TTC549 (cell line): ENCODE measurements around the gene CNTNAP2.

Experiments used
- FAIRE-seq: peaks from 2 replicates; lab custom pipeline; 2012; peaks lifted over from hg19 to GRCh38; lab: Jason Lieb, UNC

Gene CNTNAP2

GRCh38 chr7:148368562-148368961 is 2252.0 kb downstream of the CNTNAP2 start:
- no peak for FAIRE-seq

DNA sequence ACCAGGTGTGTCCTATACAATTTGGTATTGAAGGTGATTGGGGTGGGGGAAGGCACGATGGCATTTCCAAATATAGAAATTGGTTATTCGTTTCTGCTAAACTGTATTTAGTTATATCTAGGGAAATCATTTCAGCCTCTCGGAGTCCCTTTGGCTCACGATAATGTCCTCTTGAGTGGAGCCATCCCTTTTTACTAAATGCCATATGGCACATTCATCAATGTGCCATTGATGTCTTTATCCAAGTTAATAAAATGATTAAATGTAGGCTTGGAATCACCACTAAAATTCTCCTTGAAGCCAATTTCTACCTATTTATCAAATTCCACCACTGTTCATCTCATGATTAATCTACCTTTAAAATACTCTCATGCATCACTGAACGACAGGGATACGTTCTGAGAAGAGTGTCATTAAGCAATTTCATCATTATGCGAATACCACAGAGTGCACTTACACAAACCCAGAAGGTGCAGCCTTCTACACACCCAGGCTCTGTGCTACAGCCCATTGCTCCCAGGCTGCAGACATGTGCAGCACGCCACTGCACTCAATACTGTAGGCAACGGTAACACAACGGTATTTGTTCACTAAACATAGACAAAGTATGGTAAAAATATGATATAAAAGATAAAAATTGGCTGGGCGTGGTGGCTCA is 2254.8 kb downstream of the CNTNAP2 start:
- no peak for FAIRE-seq

- no peak for FAIRE-seq
Observed at GRCh38 chr7:148374396-148375259, 2258.0 kb downstream of the CNTNAP2 start.

DNA sequence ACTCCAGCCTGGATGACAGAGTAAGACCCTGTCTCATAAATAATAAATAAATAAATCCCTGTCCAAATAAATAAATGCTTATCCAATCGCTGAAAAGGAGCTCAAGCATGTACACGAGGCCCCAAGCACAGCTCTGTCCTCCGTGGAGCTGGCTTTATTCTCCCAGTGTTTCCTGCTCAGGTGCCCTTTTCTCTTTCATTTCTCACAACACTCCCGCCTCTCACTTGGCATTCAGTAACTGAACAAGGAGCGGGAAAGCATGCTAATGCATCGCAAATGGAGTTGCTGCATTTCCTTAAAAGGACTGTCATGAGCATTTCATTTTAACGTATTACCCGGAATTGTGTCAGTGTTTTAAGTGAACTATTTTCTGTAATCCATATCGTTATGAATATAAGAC is 2263.1 kb downstream of the CNTNAP2 start:
- no peak for FAIRE-seq

DNA sequence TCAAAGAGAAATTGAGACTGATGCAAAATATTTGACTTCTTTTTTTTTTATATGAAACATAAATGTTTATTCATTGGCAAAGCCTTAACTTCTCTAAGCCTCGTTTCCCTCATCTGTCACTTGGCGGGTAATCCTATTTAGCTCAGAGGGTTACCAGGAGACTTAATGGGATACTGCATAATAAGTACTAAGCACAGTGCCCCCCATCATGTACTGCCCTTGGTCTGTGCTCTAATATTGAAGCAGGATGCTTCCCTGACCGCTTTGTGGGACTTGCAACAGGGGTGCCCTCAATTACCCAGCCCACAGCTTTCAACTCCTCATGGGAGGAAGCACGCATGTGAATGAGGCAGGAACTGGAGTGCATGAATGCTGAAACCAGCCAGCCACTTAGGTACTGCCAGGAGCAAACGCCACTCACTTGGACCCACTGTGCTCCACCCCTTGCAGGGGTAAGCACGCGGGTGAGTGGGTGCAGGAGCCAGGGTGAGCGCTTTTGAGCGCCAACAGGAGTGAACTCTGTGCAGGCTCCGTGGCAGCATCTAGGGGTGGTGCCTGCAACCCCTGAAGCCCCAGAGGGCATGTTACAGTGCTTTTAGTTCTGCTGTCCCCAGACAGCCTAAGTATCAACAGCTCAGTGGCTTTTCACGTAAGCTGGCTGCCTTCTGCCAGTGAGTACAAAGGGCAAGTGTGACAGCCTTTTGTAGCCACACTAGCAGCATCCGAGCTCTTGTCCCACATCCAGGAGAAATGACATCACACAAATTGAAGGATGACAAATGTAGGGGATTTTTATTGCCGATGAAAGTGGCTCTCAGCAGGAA is 2264.2 kb downstream of the CNTNAP2 start:
- no peak for FAIRE-seq

- no peak for FAIRE-seq
Observed at GRCh38 chr7:148382596-148382995, 2266.0 kb downstream of the CNTNAP2 start.

GRCh38 chr7:148383651-148384050 is 2267.1 kb downstream of the CNTNAP2 start:
- FAIRE-seq = no peak

GRCh38 chr7:148385009-148385682 is 2268.5 kb downstream of the CNTNAP2 start:
- FAIRE-seq = no peak

- FAIRE-seq = no peak
Observed at GRCh38 chr7:148390381-148390780, 2273.8 kb downstream of the CNTNAP2 start.

DNA sequence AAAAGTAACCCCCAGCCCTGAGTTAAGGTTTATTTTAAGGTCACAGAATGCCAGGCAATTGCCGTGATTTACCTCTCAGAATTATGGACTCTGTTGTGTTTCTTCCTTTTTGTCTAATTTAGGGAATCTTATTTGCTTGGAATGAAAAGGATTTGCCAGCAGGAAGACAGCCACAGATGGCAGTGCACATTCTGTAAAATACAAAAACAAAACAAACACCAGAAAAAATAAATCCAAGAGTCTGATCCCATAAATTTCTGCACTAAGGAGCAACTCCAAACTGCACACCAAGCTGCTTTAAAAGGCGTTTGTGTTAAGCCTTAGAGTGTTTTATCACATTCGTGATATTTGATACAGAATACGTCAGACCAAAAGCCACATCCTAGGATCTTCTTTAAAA is 2275.0 kb downstream of the CNTNAP2 start:
- no peak for FAIRE-seq

DNA sequence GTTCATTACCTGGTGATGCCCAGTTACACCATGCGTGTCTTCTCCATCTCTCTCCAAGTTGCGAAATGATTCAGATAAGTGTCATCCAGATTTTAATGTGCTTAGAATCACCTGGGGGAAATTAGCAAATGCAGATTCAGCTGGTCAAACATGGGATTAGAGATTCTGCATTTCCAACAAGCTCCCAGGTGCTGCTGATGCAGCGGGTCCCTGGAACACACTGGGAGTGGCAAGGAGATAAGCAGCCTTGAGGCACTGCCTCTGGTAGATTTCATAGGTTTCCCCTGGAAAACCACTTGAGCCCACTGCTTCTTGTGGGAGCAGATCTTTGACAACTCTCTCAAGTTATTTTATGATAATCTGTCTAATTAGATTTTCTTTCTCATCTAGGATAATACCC is 2278.0 kb downstream of the CNTNAP2 start:
- no peak for FAIRE-seq

DNA sequence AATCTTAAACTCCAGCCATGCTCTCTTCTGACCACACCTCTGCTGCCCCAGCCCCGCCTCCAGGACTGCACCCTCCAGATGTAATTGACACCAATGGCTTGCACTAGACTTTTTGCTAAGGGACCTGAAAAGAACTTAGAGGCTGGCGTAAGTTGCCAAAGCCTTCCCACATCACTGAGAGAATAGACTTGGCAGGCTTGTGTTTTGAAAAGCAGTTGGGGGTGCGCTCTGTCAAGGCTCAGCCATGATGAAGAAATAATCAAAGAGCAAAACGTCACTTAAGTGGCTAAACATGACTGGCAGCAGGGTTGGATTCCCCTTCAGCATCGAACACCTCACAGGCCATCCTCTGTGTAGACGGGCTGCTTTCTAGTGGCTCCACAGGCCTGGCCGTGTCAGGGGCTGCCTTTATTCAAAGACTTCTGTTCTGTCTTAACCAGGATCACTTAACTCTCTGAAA is 2278.8 kb downstream of the CNTNAP2 start:
- no peak for FAIRE-seq

GRCh38 chr7:148395990-148396716 is 2279.6 kb downstream of the CNTNAP2 start:
- no peak for FAIRE-seq

DNA sequence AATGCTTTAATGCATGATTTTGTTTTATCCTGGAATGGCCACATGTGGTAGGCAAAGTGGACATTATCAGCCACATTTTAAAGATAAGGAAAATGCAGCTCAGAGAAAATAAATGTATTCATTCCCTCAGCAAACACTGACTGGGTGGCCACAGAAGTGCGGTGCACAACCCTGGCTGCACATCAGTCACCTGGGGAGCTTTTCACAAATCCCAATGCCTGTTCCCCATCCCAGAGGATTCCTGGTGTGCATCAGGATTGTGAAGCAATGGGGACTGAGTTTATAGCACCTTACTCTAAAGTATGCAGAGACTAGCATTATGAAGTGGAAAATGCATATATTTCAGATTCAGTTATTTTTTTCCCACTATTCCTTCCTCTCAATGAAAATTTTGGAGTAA is 2280.5 kb downstream of the CNTNAP2 start:
- no peak for FAIRE-seq

DNA sequence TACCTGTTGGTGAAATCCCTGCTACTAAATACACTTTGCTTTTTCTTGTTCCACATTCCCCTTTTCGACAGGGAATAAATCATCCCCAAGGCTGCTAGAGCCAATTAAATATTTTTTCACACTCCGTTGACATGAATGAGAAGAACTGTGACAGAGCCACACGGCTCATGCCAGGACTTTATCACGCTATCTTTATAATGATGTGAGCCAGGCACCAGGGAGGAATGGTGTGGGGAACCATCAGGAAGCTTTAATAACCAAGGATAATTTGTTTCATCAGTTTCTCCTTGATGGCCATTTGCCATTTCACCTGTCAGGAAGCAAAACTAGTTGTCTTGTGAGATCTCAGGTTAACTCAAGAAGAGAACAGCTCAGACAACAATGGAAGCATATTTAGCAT is 2280.9 kb downstream of the CNTNAP2 start:
- FAIRE-seq = no peak

DNA sequence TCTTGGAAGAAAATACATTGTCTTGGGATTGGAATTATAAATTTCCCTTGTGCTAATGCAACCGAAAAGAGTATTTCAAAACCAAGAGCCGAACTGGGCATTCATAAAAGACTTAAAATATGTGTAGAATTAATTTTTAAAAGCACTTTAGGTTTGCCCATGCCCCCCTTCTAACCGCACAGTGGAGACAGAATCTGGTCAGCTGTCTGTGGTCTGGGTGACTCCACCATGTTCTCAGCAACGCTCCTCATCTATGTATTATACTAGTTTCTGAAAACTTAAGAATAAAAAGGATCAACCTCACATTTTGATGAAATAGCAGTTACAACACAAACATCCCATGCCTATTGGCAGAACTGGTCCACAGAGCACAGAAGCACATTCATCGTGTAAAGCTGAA is 2281.4 kb downstream of the CNTNAP2 start:
- no peak for FAIRE-seq

- FAIRE-seq = no peak
Observed at GRCh38 chr7:148398844-148399365, 2282.3 kb downstream of the CNTNAP2 start.

GRCh38 chr7:148400101-148400500 is 2283.5 kb downstream of the CNTNAP2 start:
- no peak for FAIRE-seq

DNA sequence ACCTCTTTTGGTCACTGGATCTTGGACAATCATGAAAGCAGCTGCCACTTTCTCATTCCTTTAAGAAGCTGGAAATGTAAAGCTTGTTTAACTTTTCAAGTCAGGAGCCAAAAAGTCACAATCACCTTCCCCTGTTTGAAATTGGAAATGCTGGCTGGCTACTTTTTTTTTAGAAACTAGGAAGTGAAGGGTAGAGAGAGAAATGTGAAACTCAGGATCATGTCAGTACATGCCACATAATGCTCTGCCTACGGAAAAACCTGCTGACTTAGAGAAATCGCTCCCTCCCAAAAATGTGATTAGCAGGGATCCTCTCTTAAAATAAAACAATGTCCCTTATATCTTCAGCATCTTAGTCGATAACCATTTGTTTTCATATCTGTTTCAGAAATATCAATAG is 2285.6 kb downstream of the CNTNAP2 start:
- FAIRE-seq = no peak

GRCh38 chr7:148403466-148403993 is 2286.9 kb downstream of the CNTNAP2 start:
- no peak for FAIRE-seq

DNA sequence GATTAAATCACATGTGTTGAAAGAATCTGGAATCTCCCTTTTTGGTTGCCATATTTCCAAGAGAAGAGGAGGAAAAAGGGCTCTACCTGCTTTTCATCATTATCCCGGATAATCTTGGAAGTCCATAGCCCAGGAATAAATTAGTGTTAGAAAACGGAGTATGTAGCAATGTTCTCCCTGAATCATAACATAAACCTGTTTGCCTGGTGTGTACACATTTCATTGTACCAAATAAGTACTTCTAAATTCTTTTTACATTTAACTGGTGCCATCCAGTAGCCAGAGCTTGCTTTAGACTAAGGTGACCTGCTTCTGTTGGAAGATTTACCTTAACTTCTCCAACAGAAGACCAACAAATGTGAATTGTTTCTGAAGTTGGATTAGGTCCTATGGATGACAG is 2291.7 kb downstream of the CNTNAP2 start:
- no peak for FAIRE-seq
